OCI-LY1 (cell line): Measurements from ENCODE around the gene UVSSA.

Source experiments
- H2AFZ ChIP-seq: fragments of 200-600 bp; sonication (generic), shearing (Covaris generic); 2 replicates; pipeline ENCODE4 v1.6.0; 2014; ENCODE audit warnings: antibody characterized with exemption, mild to moderate bottlenecking, low read length
- H3F3A ChIP-seq: fragments of 200-600 bp; sonication (generic), shearing (Covaris generic); 2 replicates; pipeline ENCODE4 v1.6.0; 2014; ENCODE audit warnings: mild to moderate bottlenecking, antibody characterized with exemption, low read length, moderate library complexity; ENCODE audit not compliant: insufficient read depth
- H3K27ac ChIP-seq: fragments of 200-600 bp; sonication (generic); 2 replicates; pipeline ENCODE4 v1.5.1; 2014; ENCODE audit warnings: low read length, mixed run types, mild to moderate bottlenecking, low read depth; ENCODE audit not compliant: poor library complexity, severe bottlenecking
- H3K27me3 ChIP-seq: fragments of 200-600 bp; sonication (generic); 2 replicates; pipeline ENCODE4 v1.6.0; 2014; ENCODE audit warnings: antibody characterized with exemption, mild to moderate bottlenecking, low read length, moderate library complexity; ENCODE audit not compliant: insufficient read depth
- H3K36me3 ChIP-seq: fragments of 200-600 bp; sonication (generic); 2 replicates; pipeline ENCODE4 v1.6.1; 2014; ENCODE audit warnings: mild to moderate bottlenecking, antibody characterized with exemption, low read length, moderate library complexity, mixed read lengths; ENCODE audit not compliant: insufficient read depth
- H3K4me1 ChIP-seq: fragments of 200-600 bp; sonication (generic); 2 replicates; pipeline ENCODE4 v1.5.1; 2014; ENCODE audit warnings: mild to moderate bottlenecking, low read length, moderate library complexity; ENCODE audit not compliant: insufficient read depth, severe bottlenecking
- H3K4me2 ChIP-seq: fragments of 200-600 bp; sonication (generic), shearing (Covaris generic); 2 replicates; pipeline ENCODE4 v1.6.1; 2014; ENCODE audit warnings: low read length
- H3K4me3 ChIP-seq: fragments of 200-600 bp; sonication (generic); 2 replicates; pipeline ENCODE4 v1.5.1; 2014; ENCODE audit warnings: low read length, low read depth, mild to moderate bottlenecking, mixed read lengths; ENCODE audit not compliant: poor library complexity, severe bottlenecking
- H3K79me2 ChIP-seq: fragments of 200-600 bp; shearing (Covaris generic); 2 replicates; pipeline ENCODE4 v1.6.1; 2016; ENCODE audit warnings: mixed run types, low read length, mixed read lengths; ENCODE audit not compliant: insufficient read depth
- H3K9ac ChIP-seq: fragments of 200-600 bp; sonication (generic), shearing (Covaris generic); 2 replicates; pipeline ENCODE4 v1.6.1; 2014; ENCODE audit warnings: mild to moderate bottlenecking, low read length, mixed read lengths
- H3K9me2 ChIP-seq: fragments of 200-600 bp; sonication (generic), shearing (Covaris generic); 2 replicates; pipeline ENCODE4 v1.6.1; 2014; ENCODE audit warnings: low read depth, mild to moderate bottlenecking, low read length, mixed read lengths
- H3K9me3 ChIP-seq: fragments of 200-600 bp; shearing (Covaris generic); 2 replicates; pipeline ENCODE4 v1.6.1; 2014; ENCODE audit warnings: low read length, mixed read lengths
- H4K20me1 ChIP-seq: fragments of 200-600 bp; sonication (generic), shearing (Covaris generic); 2 replicates; pipeline ENCODE4 v1.6.0; 2016; ENCODE audit warnings: mild to moderate bottlenecking, low read length; ENCODE audit not compliant: insufficient read depth
- CTCF ChIP-seq: fragments of 200-600 bp; sonication (generic), shearing (Covaris generic); IDR thresholded peaks from 2 replicates; pipeline ENCODE4 v1.5.1; 2017; ENCODE audit warnings: mild to moderate bottlenecking, antibody characterized with exemption, low read length, moderate library complexity, mixed read lengths
- EZH2 ChIP-seq: fragments of 200-600 bp; sonication (generic), shearing (Covaris generic); IDR thresholded peaks from 2 replicates; pipeline ENCODE4 v1.8.0; 2017; ENCODE audit warnings: borderline replicate concordance, mixed run types, mild to moderate bottlenecking, antibody characterized with exemption, low read length, moderate library complexity, mixed read lengths

Gene UVSSA

GRCh38 chr4:1379801-1380331, 32.9 kb downstream of the UVSSA start:
- Histone ChIP-seq H3K9me3 (no peaks in the 10 kb centered on the region), H3K36me3 (no peaks in the 10 kb centered on the region), H3K27ac (no peak overlapping the region), H3F3A (no peaks in the 10 kb centered on the region), H3K9me2 (no peaks in the 10 kb centered on the region), H2AFZ (no peak overlapping the region), H3K4me2 (no peak overlapping the region), H3K79me2 (no peaks in the 10 kb centered on the region), H3K4me3 (no peak overlapping the region), H3K4me1 (no peaks in the 10 kb centered on the region), H4K20me1 (no peaks in the 10 kb centered on the region), H3K9ac (no peak overlapping the region), H3K27me3 (no peaks in the 10 kb centered on the region)
- no peak for TF ChIP-seq EZH2
- TF ChIP-seq CTCF, result no peak

GRCh38 chr4:1380368-1381151, 33.6 kb downstream of the UVSSA start:
- H2AFZ ChIP-seq, result no peak overlapping the region
- H3K9ac ChIP-seq, result no peak overlapping the region
- no peaks in the 10 kb centered on the region for H3K79me2 ChIP-seq
- H3K4me3 ChIP-seq, result no peak overlapping the region
- H3K4me2 ChIP-seq, result no peak overlapping the region
- no peaks in the 10 kb centered on the region for H3K9me2 ChIP-seq
- H3K27ac ChIP-seq, result no peak overlapping the region
- no peaks in the 10 kb centered on the region for H3F3A ChIP-seq
- H3K27me3 ChIP-seq, result no peaks in the 10 kb centered on the region
- H4K20me1 ChIP-seq, result no peaks in the 10 kb centered on the region
- no peaks in the 10 kb centered on the region for H3K4me1 ChIP-seq
- H3K9me3 ChIP-seq, result no peaks in the 10 kb centered on the region
- H3K36me3 ChIP-seq, result no peaks in the 10 kb centered on the region
- TF ChIP-seq CTCF (no peak), EZH2 (no peak)

- no peaks in the 10 kb centered on the region for H3F3A ChIP-seq
- no peaks in the 10 kb centered on the region for H3K9me2 ChIP-seq
- no peak overlapping the region for H3K4me2 ChIP-seq
- no peaks in the 10 kb centered on the region for H4K20me1 ChIP-seq
- no peaks in the 10 kb centered on the region for H3K36me3 ChIP-seq
- no peaks in the 10 kb centered on the region for H3K27me3 ChIP-seq
- H3K79me2 ChIP-seq, result no peaks in the 10 kb centered on the region
- no peak overlapping the region for H3K9ac ChIP-seq
- H3K4me1 ChIP-seq, result no peaks in the 10 kb centered on the region
- no peaks in the 10 kb centered on the region for H3K9me3 ChIP-seq
- no peak overlapping the region for H3K27ac ChIP-seq
- H3K4me3 ChIP-seq, result no peak overlapping the region
- TF ChIP-seq CTCF (no peak), EZH2 (no peak)
- no peak overlapping the region for H2AFZ ChIP-seq
These were observed 34.2 kb downstream of the UVSSA start for GRCh38 chr4:1381181-1381621.
